ENCODE data around the gene CCDC28B.

CCDC28B gene

DNA sequence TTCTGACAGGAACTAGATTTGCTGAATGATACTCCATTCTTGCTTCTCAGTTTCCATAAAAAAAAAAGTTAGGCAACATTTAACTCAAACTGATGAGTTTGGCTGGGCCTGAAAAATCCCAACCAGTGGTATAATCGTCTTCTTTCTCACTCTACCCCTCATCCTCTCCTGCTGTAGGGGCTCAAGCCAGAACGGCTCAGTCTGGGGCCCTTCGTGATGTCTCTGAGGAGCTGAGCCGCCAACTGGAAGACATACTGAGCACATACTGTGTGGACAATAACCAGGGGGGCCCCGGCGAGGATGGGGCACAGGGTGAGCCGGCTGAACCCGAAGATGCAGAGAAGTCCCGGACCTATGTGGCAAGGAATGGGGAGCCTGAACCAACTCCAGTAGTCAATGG lies 19.3 kb upstream of the CCDC28B start:
- TF ChIP-seq, protein P1, sequence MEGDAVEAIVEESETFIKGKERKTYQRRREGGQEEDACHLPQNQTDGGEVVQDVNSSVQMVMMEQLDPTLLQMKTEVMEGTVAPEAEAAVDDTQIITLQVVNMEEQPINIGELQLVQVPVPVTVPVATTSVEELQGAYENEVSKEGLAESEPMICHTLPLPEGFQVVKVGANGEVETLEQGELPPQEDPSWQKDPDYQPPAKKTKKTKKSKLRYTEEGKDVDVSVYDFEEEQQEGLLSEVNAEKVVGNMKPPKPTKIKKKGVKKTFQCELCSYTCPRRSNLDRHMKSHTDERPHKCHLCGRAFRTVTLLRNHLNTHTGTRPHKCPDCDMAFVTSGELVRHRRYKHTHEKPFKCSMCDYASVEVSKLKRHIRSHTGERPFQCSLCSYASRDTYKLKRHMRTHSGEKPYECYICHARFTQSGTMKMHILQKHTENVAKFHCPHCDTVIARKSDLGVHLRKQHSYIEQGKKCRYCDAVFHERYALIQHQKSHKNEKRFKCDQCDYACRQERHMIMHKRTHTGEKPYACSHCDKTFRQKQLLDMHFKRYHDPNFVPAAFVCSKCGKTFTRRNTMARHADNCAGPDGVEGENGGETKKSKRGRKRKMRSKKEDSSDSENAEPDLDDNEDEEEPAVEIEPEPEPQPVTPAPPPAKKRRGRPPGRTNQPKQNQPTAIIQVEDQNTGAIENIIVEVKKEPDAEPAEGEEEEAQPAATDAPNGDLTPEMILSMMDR (conservative IDR thresholded peaks at IDR 0.05; ENCODE audit: low read depth), result no peak
- ChIA-PET CTCF (interaction anchor here (0.6 kb wide), 1 partner anchor 115 kb away, joined by 5 read pairs; no protein-coding TSS in a partner anchor), POLR2A (ENCODE audit: low non-redundant PET) (no interaction called here)
- no peak for DNase-seq (ENCODE audit: low spot score)
- H3K27ac ChIP-seq, result peak overlapping the region; percentile 98

GRCh38 chr1:32181563-32181962 lies 18.8 kb upstream of the CCDC28B start:
- TF ChIP-seq, protein P1 (conservative IDR thresholded peaks at IDR 0.05; ENCODE audit: low read depth), result no peak
- H3K27ac ChIP-seq, result peak overlapping the region; percentile 98
- ChIA-PET POLR2A (ENCODE audit: low non-redundant PET) (no interaction called here), CTCF (no interaction called here)
- DNase-seq (ENCODE audit: low spot score), result no peak

- ChIA-PET POLR2A (ENCODE audit: low non-redundant PET) (no interaction called here), CTCF (no interaction called here)
- DNase-seq (ENCODE audit: low spot score), result no peak
- TF ChIP-seq, protein P1 (conservative IDR thresholded peaks at IDR 0.05; ENCODE audit: low read depth), result no peak
- peak overlapping the region; percentile 98 for H3K27ac ChIP-seq
These were observed 18.3 kb upstream of the CCDC28B start for GRCh38 chr1:32182060-32182459.

- ChIA-PET POLR2A (ENCODE audit: low non-redundant PET) (no interaction called here), CTCF (no interaction called here)
- no peak overlapping the region for H3K27ac ChIP-seq
- no peak for DNase-seq (ENCODE audit: low spot score)
- TF ChIP-seq, protein P1 (conservative IDR thresholded peaks at IDR 0.05; ENCODE audit: low read depth), result no peak
These were observed 15.7 kb upstream of the CCDC28B start for GRCh38 chr1:32184650-32185049.

DNA sequence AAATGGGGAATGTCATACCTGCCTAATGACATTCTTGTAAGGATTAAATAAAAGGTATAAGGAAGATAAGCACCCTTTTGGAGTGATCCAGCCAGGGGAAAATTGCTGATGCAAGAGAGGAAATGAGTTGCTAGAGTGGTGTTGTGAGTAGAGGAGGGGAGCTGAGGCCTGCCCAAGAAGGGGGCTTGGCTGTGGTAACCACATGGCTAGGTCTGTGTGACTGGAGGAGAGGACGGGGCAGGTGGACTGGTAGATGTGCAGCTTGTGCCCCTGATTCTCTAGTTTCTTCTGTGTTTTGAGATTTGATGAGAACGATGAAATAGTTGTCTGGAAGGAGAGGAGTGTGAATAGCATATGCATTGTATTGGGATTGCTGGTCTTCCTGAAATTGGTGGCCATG lies 14.3 kb upstream of the CCDC28B start:
- ChIA-PET CTCF (interaction anchor here (0.7 kb wide), 1 partner anchor 403 kb away, joined by 3 read pairs; no protein-coding TSS in a partner anchor), POLR2A (ENCODE audit: low non-redundant PET) (interaction anchor here (0.7 kb wide), 1 partner anchor 397 kb away, joined by 3 read pairs; no protein-coding TSS in a partner anchor)
- TF ChIP-seq, protein P1 (conservative IDR thresholded peaks at IDR 0.05; ENCODE audit: low read depth), result no peak
- no peak for DNase-seq (ENCODE audit: low spot score)
- H3K27ac ChIP-seq, result peak overlapping the region; percentile 39

DNA sequence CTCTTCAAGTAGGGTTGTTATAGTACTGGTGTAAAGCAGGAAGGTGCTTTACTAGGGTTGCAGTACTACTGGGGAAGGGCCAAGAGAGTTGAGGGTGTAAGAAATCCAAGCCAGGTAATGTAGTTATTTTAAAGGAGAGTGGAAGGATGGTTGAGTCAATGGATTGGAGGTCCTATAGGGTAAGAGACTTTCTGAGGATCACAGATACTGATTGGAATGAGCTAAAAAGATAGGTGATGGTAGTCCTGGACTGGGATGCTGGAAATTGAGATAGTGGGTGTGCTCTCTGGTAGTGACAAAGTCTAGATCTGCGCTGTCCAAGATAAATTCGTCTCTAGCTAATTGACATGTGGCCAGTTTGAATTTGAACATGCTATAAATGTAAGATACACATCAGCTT lies 13.9 kb upstream of the CCDC28B start:
- TF ChIP-seq, protein P1 (conservative IDR thresholded peaks at IDR 0.05; ENCODE audit: low read depth), result no peak
- DNase-seq (ENCODE audit: low spot score), result no peak
- ChIA-PET POLR2A (ENCODE audit: low non-redundant PET) (interaction anchor here (0.6 to 0.7 kb wide), 2 partner anchors 125 to 398 kb away, joined by 3 read pairs; no protein-coding TSS in a partner anchor), CTCF (no interaction called here)
- H3K27ac ChIP-seq, result no peak overlapping the region
